ENCODE measurements around the gene NETO2.

Gene NETO2

GRCh38 chr16:47084198-47084597, 59.5 kb downstream of the NETO2 start:
- Histone ChIP-seq H2AFZ (ENCODE audit: low read depth, low read length, severe bottlenecking) (no peak overlapping the region), H3K27me3 (ENCODE audit: low read length) (no peaks in the 10 kb centered on the region), H3K27ac (ENCODE audit: low read depth, low read length) (no peak overlapping the region), H3K4me2 (ENCODE audit: low read depth, low read length, poor library complexity, severe bottlenecking) (no peak overlapping the region), H3F3A (ENCODE audit: insufficient read depth) (peaks cover 6% of the 10 kb centered on the region; the same call in 1 of the 2 replicates), H3K9me2 (replicated peaks; ENCODE audit: insufficient read depth, low read length) (no peaks in the 10 kb centered on the region), H3K9ac (ENCODE audit: low read length) (no peak overlapping the region), H3K79me2 (ENCODE audit: insufficient read depth, low read length) (no peaks in the 10 kb centered on the region), H3K9me3 (ENCODE audit: insufficient read depth, low read length) (no peaks in the 10 kb centered on the region), H3K36me3 (ENCODE audit: low read length) (peaks cover 27% of the 10 kb centered on the region; the same call in 1 of the 2 replicates), H4K20me1 (ENCODE audit: low read depth, low read length) (no peaks in the 10 kb centered on the region), H3K4me3 (ENCODE audit: insufficient read depth, low read length, poor library complexity, severe bottlenecking) (no peak overlapping the region)
- TF ChIP-seq EZH2phosphoT487 (conservative IDR thresholded peaks at IDR 0.05; ENCODE audit: low read length) (no peak), CTCF (IDR thresholded peaks at IDR 0.05; ENCODE audit: insufficient read depth, low read length, poor library complexity, severe bottlenecking) (no peak)

- H3K79me2 ChIP-seq (ENCODE audit: insufficient read depth, low read length) = no peaks in the 10 kb centered on the region
- H3K9me3 ChIP-seq (ENCODE audit: insufficient read depth, low read length) = no peaks in the 10 kb centered on the region
- no peak overlapping the region for H2AFZ ChIP-seq (ENCODE audit: low read depth, low read length, severe bottlenecking)
- no peak overlapping the region for H3K9ac ChIP-seq (ENCODE audit: low read length)
- no peak overlapping the region for H3K4me3 ChIP-seq (ENCODE audit: insufficient read depth, low read length, poor library complexity, severe bottlenecking)
- H3K36me3 ChIP-seq (ENCODE audit: low read length) = peaks cover 27% of the 10 kb centered on the region; the same call in 1 of the 2 replicates
- H3K4me2 ChIP-seq (ENCODE audit: low read depth, low read length, poor library complexity, severe bottlenecking) = no peak overlapping the region
- peaks cover 12% of the 10 kb centered on the region; the same call in 1 of the 2 replicates for H3F3A ChIP-seq (ENCODE audit: insufficient read depth)
- no peaks in the 10 kb centered on the region for H4K20me1 ChIP-seq (ENCODE audit: low read depth, low read length)
- TF ChIP-seq EZH2phosphoT487 (conservative IDR thresholded peaks at IDR 0.05; ENCODE audit: low read length) (no peak), CTCF (IDR thresholded peaks at IDR 0.05; ENCODE audit: insufficient read depth, low read length, poor library complexity, severe bottlenecking) (no peak)
- no peaks in the 10 kb centered on the region for H3K9me2 ChIP-seq (replicated peaks; ENCODE audit: insufficient read depth, low read length)
- no peak overlapping the region for H3K27ac ChIP-seq (ENCODE audit: low read depth, low read length)
- no peaks in the 10 kb centered on the region for H3K27me3 ChIP-seq (ENCODE audit: low read length)
Observed at GRCh38 chr16:47082099-47082865, 61.5 kb downstream of the NETO2 start.

- no peak for TF ChIP-seq CTCF (IDR thresholded peaks at IDR 0.05; ENCODE audit: insufficient read depth, low read length, poor library complexity, severe bottlenecking)
- Histone ChIP-seq H3K9me2 (replicated peaks; ENCODE audit: insufficient read depth, low read length) (no peaks in the 10 kb centered on the region), H2AFZ (ENCODE audit: low read depth, low read length, severe bottlenecking) (no peak overlapping the region), H3K9ac (ENCODE audit: low read length) (no peak overlapping the region), H4K20me1 (ENCODE audit: low read depth, low read length) (no peaks in the 10 kb centered on the region), H3K79me2 (ENCODE audit: insufficient read depth, low read length) (no peaks in the 10 kb centered on the region), H3K4me2 (ENCODE audit: low read depth, low read length, poor library complexity, severe bottlenecking) (no peak overlapping the region), H3K9me3 (ENCODE audit: insufficient read depth, low read length) (no peaks in the 10 kb centered on the region), H3K27ac (ENCODE audit: low read depth, low read length) (no peak overlapping the region), H3F3A (ENCODE audit: insufficient read depth) (peaks cover 12% of the 10 kb centered on the region; the same call in 1 of the 2 replicates), H3K27me3 (ENCODE audit: low read length) (no peaks in the 10 kb centered on the region), H3K36me3 (ENCODE audit: low read length) (peaks cover 27% of the 10 kb centered on the region; the same call in 1 of the 2 replicates), H3K4me3 (ENCODE audit: insufficient read depth, low read length, poor library complexity, severe bottlenecking) (no peak overlapping the region)
Observed at GRCh38 chr16:47081115-47081514, 62.6 kb downstream of the NETO2 start.
